ENCODE measurements around the gene RGS3. TPM values are rescaled to one million over a fixed set of nuclear protein-coding genes. Genes with fewer than 3 reads are reported as not detected.
A peak's percentile ranks its signal among the peaks of the same experiment; 100 is the strongest.

Gene RGS3
- total RNA-seq, 1 donor from 2014 or later, result 158 TPM

DNA sequence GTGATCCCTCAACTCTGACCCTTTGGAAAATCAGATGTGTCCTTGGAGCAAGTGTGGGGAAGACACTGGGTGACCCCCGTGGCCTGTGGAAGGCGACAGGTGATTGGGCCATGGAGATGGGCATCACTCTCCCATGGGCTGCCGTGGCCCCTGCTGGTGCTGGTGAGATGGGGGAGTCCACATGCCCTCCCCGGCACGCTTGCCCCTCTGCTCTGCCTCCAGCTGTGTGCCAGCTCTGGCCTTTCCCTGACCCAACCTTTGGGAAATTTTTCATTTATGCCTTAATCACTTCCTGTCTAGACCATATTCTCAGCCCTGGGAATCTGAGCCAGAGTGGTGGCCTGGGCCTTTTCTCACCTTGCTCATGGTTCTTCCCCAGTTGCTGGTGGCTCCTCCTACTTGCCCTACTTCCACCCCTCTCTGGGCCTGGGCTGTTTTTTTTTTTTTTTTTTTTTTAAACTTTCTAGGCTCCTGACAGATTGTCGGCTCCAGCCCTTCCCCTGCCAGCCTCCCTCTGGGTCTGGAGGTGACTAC, 56.6 kb downstream of the RGS3 start:
- H3K36me3 ChIP-seq (ENCODE audit: control insufficient read depth, insufficient read depth, low read length), result no peaks in the 10 kb centered on the region
- peak; percentile 79 for DNase-seq (ENCODE audit: low read depth)
- TF ChIP-seq CTCF (IDR thresholded peaks at IDR 0.05; ENCODE audit: insufficient read depth, low read length, poor library complexity, severe bottlenecking), result no peak
- no peaks in the 10 kb centered on the region for H3K27me3 ChIP-seq (ENCODE audit: control insufficient read depth, insufficient read depth, low read length)
- no peak overlapping the region for H3K4me3 ChIP-seq (ENCODE audit: low read depth, low read length)

GRCh38 chr9:113521693-113522255, 58.2 kb downstream of the RGS3 start:
- H3K4me3 ChIP-seq (ENCODE audit: low read depth, low read length), result no peak overlapping the region
- no peak for DNase-seq (ENCODE audit: low read depth)
- H3K27me3 ChIP-seq (ENCODE audit: control insufficient read depth, insufficient read depth, low read length), result no peaks in the 10 kb centered on the region
- no peaks in the 10 kb centered on the region for H3K36me3 ChIP-seq (ENCODE audit: control insufficient read depth, insufficient read depth, low read length)
- no peak for TF ChIP-seq CTCF (IDR thresholded peaks at IDR 0.05; ENCODE audit: insufficient read depth, low read length, poor library complexity, severe bottlenecking)

DNA sequence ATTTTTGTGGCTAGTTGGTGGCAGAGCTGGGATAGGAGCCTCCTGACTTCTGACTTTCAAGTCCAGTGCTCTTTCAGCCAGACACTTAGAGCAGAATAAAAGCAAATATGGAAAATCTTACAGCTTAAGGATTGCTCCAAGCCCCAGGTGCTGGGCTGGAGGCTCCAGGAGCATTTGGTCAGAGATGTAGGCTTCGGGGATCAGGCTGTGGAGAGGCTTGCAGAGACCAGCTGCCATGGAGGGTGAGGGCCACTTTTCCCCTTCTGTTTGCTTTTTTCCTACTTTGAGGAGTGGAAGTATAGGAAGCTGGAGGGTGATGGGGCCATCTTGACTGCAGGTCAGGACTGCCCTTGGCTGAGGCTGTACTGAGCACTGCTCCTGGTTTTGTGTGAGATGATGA, 58.9 kb downstream of the RGS3 start:
- TF ChIP-seq CTCF (IDR thresholded peaks at IDR 0.05; ENCODE audit: insufficient read depth, low read length, poor library complexity, severe bottlenecking), result no peak
- no peak for DNase-seq (ENCODE audit: low read depth)

GRCh38 chr9:113522858-113523257, 59.3 kb downstream of the RGS3 start:
- H3K36me3 ChIP-seq (ENCODE audit: control insufficient read depth, insufficient read depth, low read length), result no peaks in the 10 kb centered on the region
- TF ChIP-seq CTCF (IDR thresholded peaks at IDR 0.05; ENCODE audit: insufficient read depth, low read length, poor library complexity, severe bottlenecking), result no peak
- no peak overlapping the region for H3K4me3 ChIP-seq (ENCODE audit: low read depth, low read length)
- DNase-seq (ENCODE audit: low read depth), result no peak
- H3K27me3 ChIP-seq (ENCODE audit: control insufficient read depth, insufficient read depth, low read length), result no peaks in the 10 kb centered on the region

More for the DNA sequence above, 58.9 kb downstream of the RGS3 start:
- no peaks in the 10 kb centered on the region for H3K27me3 ChIP-seq (ENCODE audit: control insufficient read depth, insufficient read depth, low read length)
- H3K4me3 ChIP-seq (ENCODE audit: low read depth, low read length), result no peak overlapping the region
- no peaks in the 10 kb centered on the region for H3K36me3 ChIP-seq (ENCODE audit: control insufficient read depth, insufficient read depth, low read length)

GRCh38 chr9:113523421-113524141, 60.1 kb downstream of the RGS3 start:
- Histone ChIP-seq H3K4me3 (ENCODE audit: low read depth, low read length) (no peak overlapping the region), H3K36me3 (ENCODE audit: control insufficient read depth, insufficient read depth, low read length) (no peaks in the 10 kb centered on the region), H3K27me3 (ENCODE audit: control insufficient read depth, insufficient read depth, low read length) (no peaks in the 10 kb centered on the region)
- TF ChIP-seq CTCF (IDR thresholded peaks at IDR 0.05; ENCODE audit: insufficient read depth, low read length, poor library complexity, severe bottlenecking), result no peak
- DNase-seq (ENCODE audit: low read depth), result no peak

Measured in kidney epithelial cell (primary cell).